Gastroesophageal sphincter (tissue), 3 donors: ENCODE measurements around the gene PRR13.

Experiments
- POLR2A ChIP-seq, 2 donors: fragments of 450-650 bp; IDR thresholded peaks; one replicate each; pipeline ENCODE4 v1.6.1; 2017; ENCODE audit warnings: antibody characterized with exemption in 2 of 2, mild to moderate bottlenecking in 2 of 2, moderate library complexity in 1 of 2
- POLR2AphosphoS5 ChIP-seq: sonication (generic); formaldehyde crosslinking; IDR thresholded peaks from one replicate; pipeline ENCODE4 v1.6.1; 2017; ENCODE audit warnings: antibody characterized with exemption
- TF ChIP-seq, protein P1 (sequence below), 4 experiments: fragments of 200-600 bp in 2 of 4; fragments of 450-650 bp in 2 of 4; sonication (generic) in 1 of 4; IDR thresholded peaks; one replicate each; pipeline ENCODE4 v1.5.1; 2017 to 2019; ENCODE audit warnings: antibody characterized with exemption in 4 of 4, mild to moderate bottlenecking in 2 of 4, moderate library complexity in 2 of 4

DNA sequence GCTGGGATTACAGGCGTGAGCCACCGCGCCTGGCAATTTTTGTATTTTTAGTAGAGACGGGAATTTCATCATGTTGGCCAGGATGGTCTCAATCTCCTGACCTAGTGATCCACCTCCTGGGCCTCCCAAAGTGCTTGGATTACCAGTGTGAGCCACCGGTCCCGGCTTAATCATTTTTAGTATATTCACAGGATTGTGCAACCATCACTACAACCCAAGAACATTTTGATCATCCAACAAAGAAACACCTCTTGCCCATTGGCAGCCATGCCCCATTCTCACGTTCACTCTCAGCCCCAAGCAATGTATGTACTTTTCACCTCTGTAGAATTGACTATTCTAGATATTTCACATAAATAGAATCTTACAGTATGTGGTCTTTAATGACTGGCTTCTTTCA is 41.6 kb upstream of the PRR13 start:
- TF ChIP-seq, protein P1, sequence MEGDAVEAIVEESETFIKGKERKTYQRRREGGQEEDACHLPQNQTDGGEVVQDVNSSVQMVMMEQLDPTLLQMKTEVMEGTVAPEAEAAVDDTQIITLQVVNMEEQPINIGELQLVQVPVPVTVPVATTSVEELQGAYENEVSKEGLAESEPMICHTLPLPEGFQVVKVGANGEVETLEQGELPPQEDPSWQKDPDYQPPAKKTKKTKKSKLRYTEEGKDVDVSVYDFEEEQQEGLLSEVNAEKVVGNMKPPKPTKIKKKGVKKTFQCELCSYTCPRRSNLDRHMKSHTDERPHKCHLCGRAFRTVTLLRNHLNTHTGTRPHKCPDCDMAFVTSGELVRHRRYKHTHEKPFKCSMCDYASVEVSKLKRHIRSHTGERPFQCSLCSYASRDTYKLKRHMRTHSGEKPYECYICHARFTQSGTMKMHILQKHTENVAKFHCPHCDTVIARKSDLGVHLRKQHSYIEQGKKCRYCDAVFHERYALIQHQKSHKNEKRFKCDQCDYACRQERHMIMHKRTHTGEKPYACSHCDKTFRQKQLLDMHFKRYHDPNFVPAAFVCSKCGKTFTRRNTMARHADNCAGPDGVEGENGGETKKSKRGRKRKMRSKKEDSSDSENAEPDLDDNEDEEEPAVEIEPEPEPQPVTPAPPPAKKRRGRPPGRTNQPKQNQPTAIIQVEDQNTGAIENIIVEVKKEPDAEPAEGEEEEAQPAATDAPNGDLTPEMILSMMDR (IDR thresholded peaks at IDR 0.05) = no peak
- TF ChIP-seq POLR2A (IDR thresholded peaks at IDR 0.05) (no peak), POLR2AphosphoS5 (no peak)
